ENCODE data around the gene BTBD9. TPM values are rescaled to one million over a fixed set of nuclear protein-coding genes. Genes with fewer than 3 reads are reported as not detected.

BTBD9 gene
- polyA plus RNA-seq, 3 donors: 15.1 to 17.6 (median 15.5) TPM

GRCh38 chr6:38610050-38610625 lies 29.6 kb downstream of the BTBD9 start:
- no peak for DNase-seq (ENCODE audit: extremely low read depth in 1 of 11, low read depth in 9 of 11, low spot score in 4 of 11)

- DNase-seq (ENCODE audit: extremely low read depth in 1 of 11, low read depth in 9 of 11, low spot score in 4 of 11): no peak
Measured at GRCh38 chr6:38604700-38605099, 35.0 kb downstream of the BTBD9 start.

GRCh38 chr6:38603966-38604365 lies 35.8 kb downstream of the BTBD9 start:
- DNase-seq (ENCODE audit: extremely low read depth in 1 of 11, low read depth in 9 of 11, low spot score in 4 of 11): peak in 1 of 11 donors; percentile 6

GRCh38 chr6:38603496-38603895 lies 36.2 kb downstream of the BTBD9 start:
- no peak for DNase-seq (ENCODE audit: extremely low read depth in 1 of 11, low read depth in 9 of 11, low spot score in 4 of 11)

- no peak for DNase-seq (ENCODE audit: extremely low read depth in 1 of 11, low read depth in 9 of 11, low spot score in 4 of 11)
Measured at GRCh38 chr6:38599966-38600550, 39.7 kb downstream of the BTBD9 start.

GRCh38 chr6:38599261-38599660 lies 40.5 kb downstream of the BTBD9 start:
- DNase-seq (ENCODE audit: extremely low read depth in 1 of 11, low read depth in 9 of 11, low spot score in 4 of 11): no peak

GRCh38 chr6:38593998-38594665 lies 45.6 kb downstream of the BTBD9 start:
- DNase-seq (ENCODE audit: extremely low read depth in 1 of 11, low read depth in 9 of 11, low spot score in 4 of 11): no peak

GRCh38 chr6:38593409-38593808 lies 46.3 kb downstream of the BTBD9 start:
- no peak for DNase-seq (ENCODE audit: extremely low read depth in 1 of 11, low read depth in 9 of 11, low spot score in 4 of 11)

- DNase-seq (ENCODE audit: extremely low read depth in 1 of 11, low read depth in 9 of 11, low spot score in 4 of 11): no peak
Measured at GRCh38 chr6:38591439-38591838, 48.3 kb downstream of the BTBD9 start.

- DNase-seq (ENCODE audit: extremely low read depth in 1 of 11, low read depth in 9 of 11, low spot score in 4 of 11): no peak
Measured at GRCh38 chr6:38589367-38589720, 50.4 kb downstream of the BTBD9 start.

- no peak for DNase-seq (ENCODE audit: extremely low read depth in 1 of 11, low read depth in 9 of 11, low spot score in 4 of 11)
Measured at GRCh38 chr6:38588631-38589366, 50.9 kb downstream of the BTBD9 start.

- no peak for DNase-seq (ENCODE audit: extremely low read depth in 1 of 11, low read depth in 9 of 11, low spot score in 4 of 11)
Measured at GRCh38 chr6:38587766-38588362, 51.9 kb downstream of the BTBD9 start.

- DNase-seq (ENCODE audit: extremely low read depth in 1 of 11, low read depth in 9 of 11, low spot score in 4 of 11): no peak
Measured at GRCh38 chr6:38586992-38587391, 52.7 kb downstream of the BTBD9 start.

GRCh38 chr6:38584731-38585130 lies 55.0 kb downstream of the BTBD9 start:
- DNase-seq (ENCODE audit: extremely low read depth in 1 of 11, low read depth in 9 of 11, low spot score in 4 of 11): no peak

GRCh38 chr6:38583523-38583922 lies 56.2 kb downstream of the BTBD9 start:
- no peak for DNase-seq (ENCODE audit: extremely low read depth in 1 of 11, low read depth in 9 of 11, low spot score in 4 of 11)

GRCh38 chr6:38580030-38580429 lies 59.7 kb downstream of the BTBD9 start:
- no peak for DNase-seq (ENCODE audit: extremely low read depth in 1 of 11, low read depth in 9 of 11, low spot score in 4 of 11)

- no peak for DNase-seq (ENCODE audit: extremely low read depth in 1 of 11, low read depth in 9 of 11, low spot score in 4 of 11)
Measured at GRCh38 chr6:38579010-38579628, 60.6 kb downstream of the BTBD9 start.

- no peak for DNase-seq (ENCODE audit: extremely low read depth in 1 of 11, low read depth in 9 of 11, low spot score in 4 of 11)
Measured at GRCh38 chr6:38578075-38578474, 61.7 kb downstream of the BTBD9 start.

GRCh38 chr6:38577492-38577891 lies 62.2 kb downstream of the BTBD9 start:
- DNase-seq (ENCODE audit: extremely low read depth in 1 of 11, low read depth in 9 of 11, low spot score in 4 of 11): no peak
